OCI-LY3 (cell line): ENCODE measurements around the gene SLC36A4.

Source experiments
- CTCF ChIP-seq: fragments of 200-600, 300-600 bp; sonication (generic); IDR thresholded peaks from 2 replicates; pipeline ENCODE4 v1.5.1; 2014; ENCODE audit warnings: antibody characterized with exemption, low read length, low read depth
- EZH2phosphoT487 ChIP-seq: fragments of 200-600 bp; shearing (Covaris generic); IDR thresholded peaks from 2 replicates; pipeline ENCODE4 v1.6.1; 2018; ENCODE audit warnings: antibody characterized with exemption, mixed run types, low read depth

- TF ChIP-seq CTCF: no peak
- TF ChIP-seq EZH2phosphoT487: no peak
These were observed 15.8 kb upstream of the SLC36A4 start for GRCh38 chr11:93213622-93214021.
